GM20431 (cell line): ENCODE results near the gene PSMG4.

Source experiments
- in situ Hi-C: fragments of 300-500 bp; cut with MseI, MboI; formaldehyde crosslinking; loops from one replicate; pipeline ENCODE4 v1.15.0; 2020; ENCODE audit warnings: low sequenced_read_pairs; ENCODE audit not compliant: unreplicated experiment

Gene PSMG4

GRCh38 chr6:3269281-3269975, 10.7 kb downstream of the PSMG4 start:
- in situ Hi-C loops, result no loop called here

- in situ Hi-C loops, result no loop called here
Observed at GRCh38 chr6:3270258-3270657, 11.5 kb downstream of the PSMG4 start.

GRCh38 chr6:3271756-3272155, 13.0 kb downstream of the PSMG4 start:
- in situ Hi-C loops, result no loop called here

GRCh38 chr6:3272911-3273547, 14.3 kb downstream of the PSMG4 start:
- in situ Hi-C loops, result no loop called here

- in situ Hi-C loops, result no loop called here
Observed at GRCh38 chr6:3273707-3274521, 15.2 kb downstream of the PSMG4 start.

GRCh38 chr6:3276174-3277167, 17.7 kb downstream of the PSMG4 start:
- in situ Hi-C loops, result loop anchor here (25.0 kb wide), 1 partner anchor 711 kb away; no protein-coding TSS in a partner anchor

GRCh38 chr6:3277251-3277650, 18.5 kb downstream of the PSMG4 start:
- in situ Hi-C loops, result loop anchor here (25.0 kb wide), 1 partner anchor 710 kb away; no protein-coding TSS in a partner anchor

GRCh38 chr6:3277851-3278416, 19.2 kb downstream of the PSMG4 start:
- in situ Hi-C loops, result loop anchor here (25.0 kb wide), 1 partner anchor 709 kb away; no protein-coding TSS in a partner anchor

GRCh38 chr6:3278691-3279090, 19.9 kb downstream of the PSMG4 start:
- in situ Hi-C loops, result loop anchor here (25.0 kb wide), 1 partner anchor 709 kb away; no protein-coding TSS in a partner anchor

- in situ Hi-C loops, result loop anchor here (10.0 to 25.0 kb wide), 3 partner anchors 115 to 707 kb away; no protein-coding TSS in a partner anchor
Observed at GRCh38 chr6:3280091-3280490, 21.3 kb downstream of the PSMG4 start.

GRCh38 chr6:3280866-3281465, 22.2 kb downstream of the PSMG4 start:
- in situ Hi-C loops, result loop anchor here (10.0 to 25.0 kb wide), 3 partner anchors 114 to 706 kb away; no protein-coding TSS in a partner anchor

GRCh38 chr6:3281631-3282475, 23.1 kb downstream of the PSMG4 start:
- in situ Hi-C loops, result loop anchor here (10.0 to 25.0 kb wide), 3 partner anchors 113 to 705 kb away; no protein-coding TSS in a partner anchor

GRCh38 chr6:3282476-3283236, 23.9 kb downstream of the PSMG4 start:
- in situ Hi-C loops, result loop anchor here (10.0 to 25.0 kb wide), 3 partner anchors 112 to 705 kb away; no protein-coding TSS in a partner anchor

GRCh38 chr6:3283241-3283640, 24.5 kb downstream of the PSMG4 start:
- in situ Hi-C loops, result loop anchor here (10.0 to 25.0 kb wide), 3 partner anchors 112 to 704 kb away; no protein-coding TSS in a partner anchor

- in situ Hi-C loops, result loop anchor here (10.0 to 25.0 kb wide), 3 partner anchors 111 to 703 kb away; no protein-coding TSS in a partner anchor
Observed at GRCh38 chr6:3283641-3284435, 25.1 kb downstream of the PSMG4 start.

GRCh38 chr6:3284436-3284876, 25.7 kb downstream of the PSMG4 start:
- in situ Hi-C loops, result loop anchor here (10.0 to 25.0 kb wide), 3 partner anchors 110 to 703 kb away; no protein-coding TSS in a partner anchor
